Measurements from ENCODE around the gene SMIM9.
"Not testable (repeated sequence)": the region's sequence is repeated elsewhere in the genome, so short reads cannot be mapped to it uniquely, and the experiment has no call there.

SMIM9 gene

GRCh38 chrX:154834562-154834961 is at the start of gene SMIM9:
Gene SMIM9 (minus strand): TSS chrX:154834662. CDS start chrX:154830856, 3,806 bp downstream.
- DNase-seq, result no peak

GRCh38 chrX:154884069-154884468 is 49.6 kb upstream of the SMIM9 start:
- DNase-seq, result not testable (repeated sequence)

- no peak for DNase-seq
These were observed 38.9 kb upstream of the SMIM9 start for GRCh38 chrX:154873329-154873728.

GRCh38 chrX:154868522-154868921 is 34.1 kb upstream of the SMIM9 start:
- DNase-seq, result not testable (repeated sequence)

GRCh38 chrX:154855256-154855655 is 20.8 kb upstream of the SMIM9 start:
- DNase-seq, result no peak

GRCh38 chrX:154850957-154851611 is 16.6 kb upstream of the SMIM9 start:
- no peak for DNase-seq

GRCh38 chrX:154840856-154841255 is 6.4 kb upstream of the SMIM9 start:
- DNase-seq, result no peak

GRCh38 chrX:154836163-154836562 is 1.7 kb upstream of the SMIM9 start:
- DNase-seq, result no peak

- DNase-seq, result no peak
These were observed 652 bp downstream of the SMIM9 start for GRCh38 chrX:154833746-154834274.

GRCh38 chrX:154829926-154830442 is 4.5 kb downstream of the SMIM9 start:
- no peak for DNase-seq

GRCh38 chrX:154829134-154829533 is 5.3 kb downstream of the SMIM9 start:
- DNase-seq, result no peak

- no peak for DNase-seq
These were observed 6.5 kb downstream of the SMIM9 start for GRCh38 chrX:154828016-154828408.

- DNase-seq, result no peak
These were observed 7.1 kb downstream of the SMIM9 start for GRCh38 chrX:154827194-154828015.

- not testable (repeated sequence) for DNase-seq
These were observed 8.9 kb downstream of the SMIM9 start for GRCh38 chrX:154825586-154825985.

GRCh38 chrX:154824638-154825037 is 9.8 kb downstream of the SMIM9 start:
- no peak for DNase-seq

- no peak for DNase-seq
These were observed 12.4 kb downstream of the SMIM9 start for GRCh38 chrX:154822029-154822428.

GRCh38 chrX:154821523-154821922 is 12.9 kb downstream of the SMIM9 start:
- DNase-seq, result no peak

GRCh38 chrX:154819771-154820341 is 14.6 kb downstream of the SMIM9 start:
- DNase-seq, result no peak

GRCh38 chrX:154818916-154819770 is 15.3 kb downstream of the SMIM9 start:
- DNase-seq, result no peak

- not testable (repeated sequence) for DNase-seq
These were observed 17.3 kb downstream of the SMIM9 start for GRCh38 chrX:154817048-154817618.

Data from anterior cingulate cortex (tissue), 58 donors.